Liver (tissue), 9 donors: ENCODE measurements around the gene NXN. TPM values are rescaled to one million over a fixed set of nuclear protein-coding genes. Genes with fewer than 3 reads are reported as not detected.
"Not testable (repeated sequence)": the region's sequence is repeated elsewhere in the genome, so short reads cannot be mapped to it uniquely, and the experiment has no call there.

Source experiments
- DNase-seq: peaks from one replicate; pipeline ENCODE4 v3.0.0-alpha.2; 2017; ENCODE audit warnings: low spot score
- H3K27ac ChIP-seq, 2 donors: one replicate each; pipeline ENCODE4 v1.7.0; 2013; ENCODE audit warnings: inconsistent platforms in 2 of 2, low read length in 2 of 2, control low read depth in 1 of 2, low read depth in 1 of 2, mild to moderate bottlenecking in 1 of 2
- H3K27me3 ChIP-seq, 4 donors: one replicate each; pipeline versions ENCODE4 v1.6.1 to v1.7.0; 2013; ENCODE audit warnings: low read length in 3 of 4, inconsistent platforms in 1 of 4, mild to moderate bottlenecking in 1 of 4, moderate library complexity in 1 of 4; ENCODE audit not compliant: control insufficient read depth in 4 of 4, insufficient read depth in 4 of 4
- H3K36me3 ChIP-seq, 4 donors: one replicate each; pipeline versions ENCODE4 v1.6.1 to v1.7.0; 2013; ENCODE audit warnings: low read length in 3 of 4, mild to moderate bottlenecking in 3 of 4, low read depth in 1 of 4, moderate library complexity in 1 of 4; ENCODE audit not compliant: control insufficient read depth in 4 of 4, insufficient read depth in 3 of 4
- H3K4me1 ChIP-seq, 4 donors: one replicate each; pipeline versions ENCODE4 v1.6.1 to v1.7.0; 2013; ENCODE audit warnings: low read length in 3 of 4, mild to moderate bottlenecking in 3 of 4, moderate library complexity in 1 of 4; ENCODE audit not compliant: control insufficient read depth in 4 of 4, insufficient read depth in 4 of 4
- H3K4me3 ChIP-seq, 3 donors: one replicate each; pipeline versions ENCODE4 v1.6.1 to v1.7.0; 2013; ENCODE audit warnings: low read length in 3 of 3, control low read depth in 1 of 3, low read depth in 1 of 3, mild to moderate bottlenecking in 1 of 3
- H3K9ac ChIP-seq, 2 donors: one replicate each; pipeline ENCODE4 v1.7.0; 2013; ENCODE audit warnings: low read length in 2 of 2, mild to moderate bottlenecking in 2 of 2, moderate library complexity in 2 of 2, control low read depth in 1 of 2, low read depth in 1 of 2
- H3K9me3 ChIP-seq, 4 donors: one replicate each; pipeline versions ENCODE4 v1.6.1 to v1.7.0; 2013; ENCODE audit warnings: low read length in 3 of 4; ENCODE audit not compliant: control insufficient read depth in 4 of 4
- ATF3 ChIP-seq: IDR thresholded peaks from 2 replicates; pipeline ENCODE4 v1.6.1; 2016; ENCODE audit warnings: antibody characterized with exemption
- CTCF ChIP-seq: fragments of 150-350 bp; IDR thresholded peaks from 2 replicates; pipeline ENCODE4 v1.5.1; 2017; ENCODE audit warnings: improper control_type of control experiment, low read depth, low read length; ENCODE audit not compliant: missing input control
- EGR1 ChIP-seq, 2 donors: IDR thresholded peaks; 2 replicates each; pipeline ENCODE4 v1.6.1; 2016 to 2018; ENCODE audit warnings: antibody characterized with exemption in 2 of 2, low read depth in 2 of 2
- FOXA1 ChIP-seq: IDR thresholded peaks from 2 replicates; pipeline ENCODE4 v1.6.1; 2016; ENCODE audit warnings: antibody characterized with exemption
- FOXA2 ChIP-seq: IDR thresholded peaks from 2 replicates; pipeline ENCODE4 v1.6.1; 2016; ENCODE audit warnings: antibody characterized with exemption
- GABPA ChIP-seq, 2 donors: IDR thresholded peaks in 1 of 2; conservative IDR thresholded peaks in 1 of 2; 2 replicates each; pipeline ENCODE4 v1.6.1; 2016; ENCODE audit warnings: antibody characterized with exemption in 2 of 2, mild to moderate bottlenecking in 1 of 2, moderate library complexity in 1 of 2
- HNF4A ChIP-seq, 2 donors: conservative IDR thresholded peaks; 2 replicates each; pipeline ENCODE4 v1.6.1; 2016; ENCODE audit warnings: antibody characterized with exemption in 2 of 2, mild to moderate bottlenecking in 2 of 2
- HNF4G ChIP-seq: IDR thresholded peaks from 2 replicates; pipeline ENCODE4 v1.6.1; 2016; ENCODE audit warnings: antibody characterized with exemption
- JUND ChIP-seq, 2 donors: IDR thresholded peaks; 2 replicates each; pipeline ENCODE4 v1.6.1; 2016; ENCODE audit warnings: antibody characterized with exemption in 2 of 2
- NR2F2 ChIP-seq: IDR thresholded peaks from 2 replicates; pipeline ENCODE4 v1.6.1; 2016; ENCODE audit warnings: antibody characterized with exemption
- RAD21 ChIP-seq, 2 donors: IDR thresholded peaks; 2 replicates each; pipeline ENCODE4 v1.6.1; 2016; ENCODE audit warnings: antibody characterized with exemption in 2 of 2, mild to moderate bottlenecking in 2 of 2
- RXRA ChIP-seq, 2 donors: IDR thresholded peaks; 2 replicates each; pipeline ENCODE4 v1.6.1; 2017 to 2018; ENCODE audit warnings: antibody characterized with exemption in 2 of 2, mild to moderate bottlenecking in 1 of 2
- SP1 ChIP-seq: IDR thresholded peaks from 2 replicates; pipeline ENCODE4 v1.6.1; 2018; ENCODE audit warnings: antibody characterized with exemption, mild to moderate bottlenecking
- TAF1 ChIP-seq: conservative IDR thresholded peaks from 2 replicates; pipeline ENCODE4 v1.6.1; 2016; ENCODE audit warnings: antibody characterized with exemption, mild to moderate bottlenecking
- YY1 ChIP-seq: IDR thresholded peaks from 2 replicates; pipeline ENCODE4 v1.6.1; 2016; ENCODE audit warnings: antibody characterized with exemption, mild to moderate bottlenecking
- WGBS: extraction: QIAGEN DNeasy Blood & Tissue Kit; methylation state at CpG from one replicate; pipeline ENCODE4 v1.1.7; 2013; 5-methylcytosine and 5-hydroxymethylcytosine counted together
- polyA plus RNA-seq, 2 donors: library from polyadenylated mRNA; stranded (reverse) in 1 of 2; unstranded in 1 of 2; fragments of 200-250 nt in 1 of 2; fragments of >200 nt in 1 of 2; fragmentation: Nextera tagmentation in 1 of 2; extraction: Ambion mirVana in 1 of 2; gene quantifications; one replicate each; pipeline versions ENCODE4 v1.2.1 to v1.2.3, GENCODE V29; 2013 to 2015
- total RNA-seq, 2 donors: library from RNA; depleted of rRNA; stranded (reverse); fragments of >200 nt; gene quantifications; one replicate each; pipeline ENCODE4 v1.2.3, GENCODE V29; 2014
- TF ChIP-seq, protein P1 (sequence below): IDR thresholded peaks from 2 replicates; pipeline ENCODE4 v1.6.1; 2016; ENCODE audit warnings: antibody characterized with exemption
- TF ChIP-seq, protein P2 (sequence below): IDR thresholded peaks from 2 replicates; pipeline ENCODE4 v1.6.1; 2016; ENCODE audit warnings: antibody characterized with exemption, mild to moderate bottlenecking
- donor health status: healthy.
- donor health status: healthy.
- donor health status: healthy.
- donor health status: healthy.
- donor health status: healthy.

Gene NXN
- total and polyA plus RNA-seq, 4 donors, result 2.3 to 4.5 (median 3.3) TPM

DNA sequence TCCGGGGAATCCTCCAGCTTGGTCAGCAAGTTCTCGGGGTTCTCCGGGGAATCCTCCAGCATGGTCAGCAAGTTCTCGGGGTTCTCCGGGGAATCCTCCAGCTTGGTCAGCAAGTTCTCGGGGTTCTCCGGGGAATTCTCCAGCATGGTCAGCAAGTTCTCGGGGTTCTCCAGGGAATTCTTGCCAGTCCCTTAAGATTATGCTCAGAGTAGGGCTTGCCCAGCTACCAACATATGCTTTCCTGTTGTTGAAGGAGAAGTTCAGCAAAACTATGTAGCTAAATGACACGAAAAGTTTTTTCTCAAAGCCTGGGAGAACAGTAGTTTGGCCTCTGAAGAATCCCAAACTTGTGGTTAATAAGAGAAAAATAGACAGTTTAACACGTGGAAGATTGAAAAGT, 112.3 kb downstream of the NXN start:
- H3K27me3 ChIP-seq, H3K36me3 ChIP-seq, H3K9me3 ChIP-seq, H3K4me3 ChIP-seq, DNase-seq, H3K9ac ChIP-seq, H3K27ac ChIP-seq, H3K4me1 ChIP-seq: not testable (repeated sequence)
- WGBS, result 86% methylated on average over 8 of the region's 10 CpGs

DNA sequence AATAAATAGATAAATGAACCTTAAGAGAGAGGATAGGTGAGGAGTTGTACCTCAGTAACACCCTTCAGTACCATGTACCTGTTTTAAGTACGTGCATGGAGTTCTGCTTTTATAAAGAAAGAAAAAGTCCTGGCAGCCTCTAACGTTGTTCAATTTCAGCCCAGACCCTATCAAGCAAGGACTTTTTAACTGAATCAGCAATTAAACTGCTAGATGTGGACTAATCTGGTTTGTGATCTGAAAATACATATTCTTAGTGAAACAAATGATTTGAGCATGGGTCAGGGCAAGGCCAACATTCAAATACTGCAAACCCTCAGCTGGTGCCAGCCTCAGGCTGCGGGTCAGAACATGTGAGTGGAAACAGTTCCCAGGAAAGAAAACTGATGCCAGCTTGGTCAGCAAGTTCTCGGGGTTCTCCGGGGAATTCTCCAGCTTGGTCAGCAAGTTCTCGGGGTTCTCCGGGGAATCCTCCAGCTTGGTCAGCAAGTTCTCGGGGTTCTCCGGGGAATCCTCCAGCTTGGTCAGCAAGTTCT, 112.9 kb downstream of the NXN start:
- H3K4me1 ChIP-seq, result peaks cover 0 to 5% (median 0%) of the 10 kb centered on the region in 4 donors
- H3K36me3 ChIP-seq, result no peaks in the 10 kb centered on the region
- WGBS, result 69% methylated on average over 9 of the region's 9 CpGs
- DNase-seq, result no peak
- H3K4me3 ChIP-seq, result no peak overlapping the region
- H3K9ac ChIP-seq, result no peak overlapping the region
- H3K9me3 ChIP-seq, result no peaks in the 10 kb centered on the region
- TF ChIP-seq RAD21 (IDR thresholded peaks at IDR 0.05) (no peak), FOXA2 (no peak), NR2F2 (no peak), HNF4A (conservative IDR thresholded peaks at IDR 0.05) (no peak), EGR1 (IDR thresholded peaks at IDR 0.05; ENCODE audit: low read depth in 2 of 2) (no peak), HNF4G (no peak), CTCF (no peak), JUND (IDR thresholded peaks at IDR 0.05) (no peak), TAF1 (no peak), ATF3 (no peak), FOXA1 (no peak), YY1 (no peak), RXRA (IDR thresholded peaks at IDR 0.05) (no peak), GABPA (IDR thresholded peaks at IDR 0.05 in 1 of 2, conservative IDR thresholded peaks at IDR 0.05 in 1 of 2) (no peak), SP1 (no peak)
- TF ChIP-seq, protein P1, sequence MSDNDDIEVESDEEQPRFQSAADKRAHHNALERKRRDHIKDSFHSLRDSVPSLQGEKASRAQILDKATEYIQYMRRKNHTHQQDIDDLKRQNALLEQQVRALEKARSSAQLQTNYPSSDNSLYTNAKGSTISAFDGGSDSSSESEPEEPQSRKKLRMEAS, result no peak
- TF ChIP-seq, protein P2, sequence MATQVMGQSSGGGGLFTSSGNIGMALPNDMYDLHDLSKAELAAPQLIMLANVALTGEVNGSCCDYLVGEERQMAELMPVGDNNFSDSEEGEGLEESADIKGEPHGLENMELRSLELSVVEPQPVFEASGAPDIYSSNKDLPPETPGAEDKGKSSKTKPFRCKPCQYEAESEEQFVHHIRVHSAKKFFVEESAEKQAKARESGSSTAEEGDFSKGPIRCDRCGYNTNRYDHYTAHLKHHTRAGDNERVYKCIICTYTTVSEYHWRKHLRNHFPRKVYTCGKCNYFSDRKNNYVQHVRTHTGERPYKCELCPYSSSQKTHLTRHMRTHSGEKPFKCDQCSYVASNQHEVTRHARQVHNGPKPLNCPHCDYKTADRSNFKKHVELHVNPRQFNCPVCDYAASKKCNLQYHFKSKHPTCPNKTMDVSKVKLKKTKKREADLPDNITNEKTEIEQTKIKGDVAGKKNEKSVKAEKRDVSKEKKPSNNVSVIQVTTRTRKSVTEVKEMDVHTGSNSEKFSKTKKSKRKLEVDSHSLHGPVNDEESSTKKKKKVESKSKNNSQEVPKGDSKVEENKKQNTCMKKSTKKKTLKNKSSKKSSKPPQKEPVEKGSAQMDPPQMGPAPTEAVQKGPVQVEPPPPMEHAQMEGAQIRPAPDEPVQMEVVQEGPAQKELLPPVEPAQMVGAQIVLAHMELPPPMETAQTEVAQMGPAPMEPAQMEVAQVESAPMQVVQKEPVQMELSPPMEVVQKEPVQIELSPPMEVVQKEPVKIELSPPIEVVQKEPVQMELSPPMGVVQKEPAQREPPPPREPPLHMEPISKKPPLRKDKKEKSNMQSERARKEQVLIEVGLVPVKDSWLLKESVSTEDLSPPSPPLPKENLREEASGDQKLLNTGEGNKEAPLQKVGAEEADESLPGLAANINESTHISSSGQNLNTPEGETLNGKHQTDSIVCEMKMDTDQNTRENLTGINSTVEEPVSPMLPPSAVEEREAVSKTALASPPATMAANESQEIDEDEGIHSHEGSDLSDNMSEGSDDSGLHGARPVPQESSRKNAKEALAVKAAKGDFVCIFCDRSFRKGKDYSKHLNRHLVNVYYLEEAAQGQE, result no peak
- H3K27me3 ChIP-seq, result no peaks in the 10 kb centered on the region
- no peak overlapping the region for H3K27ac ChIP-seq
